Stomach (tissue), 9 donors: ENCODE results near the gene QARS1. TPM values are rescaled to one million over a fixed set of nuclear protein-coding genes. Genes with fewer than 3 reads are reported as not detected.

Experiments
- DNase-seq, 2 donors: peaks; one replicate each; pipeline versions ENCODE4 v3.0.0 to v3.0.0-alpha.2; 2013 to 2019
- H3K27ac ChIP-seq, 5 donors: fragments of 200-600 bp in 4 of 5; sonication (generic) in 4 of 5; one replicate each; pipeline ENCODE4 v1.5.1; 2013 to 2019; ENCODE audit warnings: mild to moderate bottlenecking in 1 of 5, moderate library complexity in 1 of 5
- H3K27me3 ChIP-seq, 3 donors: fragments of 200-600 bp; sonication (generic); one replicate each; pipeline ENCODE4 v1.5.1; 2017 to 2019; ENCODE audit warnings: mixed run types in 1 of 3
- H3K36me3 ChIP-seq, 4 donors: fragments of 200-600 bp; sonication (generic); 1 replicate in 3 of 4; 2 replicates in 1 of 4; pipeline ENCODE4 v1.5.1; 2016 to 2019
- H3K4me1 ChIP-seq, 4 donors: fragments of 200-600 bp; sonication (generic); one replicate each; pipeline ENCODE4 v1.5.1; 2016 to 2019
- H3K4me3 ChIP-seq, 4 donors: fragments of 200-600 bp; sonication (generic) in 3 of 4; one replicate each; pipeline ENCODE4 v1.5.1; 2016 to 2019; ENCODE audit warnings: mild to moderate bottlenecking in 1 of 4
- H3K9me3 ChIP-seq, 4 donors: fragments of 200-600 bp; sonication (generic); one replicate each; pipeline ENCODE4 v1.5.1; 2016 to 2019
- EP300 ChIP-seq: sonication (generic); formaldehyde crosslinking; IDR thresholded peaks from one replicate; pipeline ENCODE4 v1.6.1; 2017; ENCODE audit warnings: antibody characterized with exemption
- POLR2A ChIP-seq, 4 donors: fragments of 450-650 bp; IDR thresholded peaks; one replicate each; pipeline ENCODE4 v1.6.1; 2016; ENCODE audit warnings: antibody characterized with exemption in 4 of 4, control low read depth in 2 of 4, mild to moderate bottlenecking in 1 of 4, moderate library complexity in 1 of 4
- POLR2AphosphoS5 ChIP-seq, 3 donors: sonication (generic); formaldehyde crosslinking; IDR thresholded peaks; one replicate each; pipeline ENCODE4 v1.6.1; 2016; ENCODE audit warnings: antibody characterized with exemption in 3 of 3
- WGBS, 5 donors: extraction: QIAGEN DNeasy Blood & Tissue Kit in 3 of 5; methylation state at CpG; one replicate each; pipeline versions ENCODE4 v1.1.5 to v1.1.7; 2013 to 2018; 5-methylcytosine and 5-hydroxymethylcytosine counted together
- intact Hi-C: fragments of 100-400 bp; cut with DNase I; formaldehyde crosslinking; loops from one replicate; pipeline ENCODE4 v1.15.1; 2023; ENCODE audit warnings: low total_unique reads
- polyA plus RNA-seq, 3 donors: library from polyadenylated mRNA; stranded (reverse); fragments of 200-250 nt; gene quantifications; one replicate each; pipeline ENCODE4 v1.2.3, GENCODE V29; 2013
- small RNA-seq, 4 donors: library from RNA; depleted of rRNA; stranded (forward); fragments of <200 nt; gene quantifications; one replicate each; pipeline ENCODE3, GENCODE V24; 2016
- total RNA-seq, 5 donors: library from RNA; depleted of rRNA; stranded (reverse); fragments of >200 nt; gene quantifications; one replicate each; pipeline versions ENCODE4 v1.1.0 to v1.2.3, GENCODE V29; 2014 to 2016
- TF ChIP-seq, protein P1 (sequence below), 7 experiments: fragments of 450-650 bp in 4 of 7; fragments of 200-600 bp in 3 of 7; sonication (generic) in 3 of 7; IDR thresholded peaks; one replicate each; pipeline ENCODE4 v1.5.1; 2016 to 2019; ENCODE audit warnings: antibody characterized with exemption in 7 of 7, control low read depth in 2 of 7, mild to moderate bottlenecking in 1 of 7
- donor health status: healthy with polysubstance abuse.
- donor health status: Bipolar disorder and iron deficiency.
- donor health status: healthy.

Gene QARS1
- total and polyA plus RNA-seq, 8 donors = 151 to 418 (median 234) TPM

DNA sequence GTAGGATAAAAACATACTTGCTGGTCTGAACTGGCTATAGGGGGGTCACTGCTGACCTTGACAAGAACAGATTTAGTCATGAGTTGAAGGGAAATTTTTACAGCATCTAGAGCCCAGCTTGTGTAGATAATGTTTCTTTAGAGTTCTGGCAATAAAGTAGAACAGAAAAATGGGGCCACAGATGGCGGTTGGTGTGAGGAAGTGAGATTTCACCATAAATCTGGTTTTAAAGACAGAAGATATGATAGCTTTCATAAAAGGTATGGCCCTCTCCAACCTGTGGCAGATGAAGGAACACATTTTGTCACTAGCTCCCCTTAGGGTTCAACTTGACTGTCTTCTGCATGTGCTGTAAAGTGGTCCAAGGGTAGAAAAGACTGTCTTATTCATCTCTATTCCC, 51.0 kb downstream of the QARS1 start:
- no peaks in the 10 kb centered on the region for H3K9me3 ChIP-seq
- intact Hi-C loops = no loop called here

More for the DNA sequence above, 51.0 kb downstream of the QARS1 start:
- 93 to 100% (median 94%) methylated on average over 1 of the region's 1 CpG for WGBS, 5 donors
- no peak overlapping the region for H3K27ac ChIP-seq
- TF ChIP-seq POLR2A (IDR thresholded peaks at IDR 0.05) (no peak), POLR2AphosphoS5 (IDR thresholded peaks at IDR 0.05) (no peak), EP300 (no peak)
- TF ChIP-seq, protein P1, sequence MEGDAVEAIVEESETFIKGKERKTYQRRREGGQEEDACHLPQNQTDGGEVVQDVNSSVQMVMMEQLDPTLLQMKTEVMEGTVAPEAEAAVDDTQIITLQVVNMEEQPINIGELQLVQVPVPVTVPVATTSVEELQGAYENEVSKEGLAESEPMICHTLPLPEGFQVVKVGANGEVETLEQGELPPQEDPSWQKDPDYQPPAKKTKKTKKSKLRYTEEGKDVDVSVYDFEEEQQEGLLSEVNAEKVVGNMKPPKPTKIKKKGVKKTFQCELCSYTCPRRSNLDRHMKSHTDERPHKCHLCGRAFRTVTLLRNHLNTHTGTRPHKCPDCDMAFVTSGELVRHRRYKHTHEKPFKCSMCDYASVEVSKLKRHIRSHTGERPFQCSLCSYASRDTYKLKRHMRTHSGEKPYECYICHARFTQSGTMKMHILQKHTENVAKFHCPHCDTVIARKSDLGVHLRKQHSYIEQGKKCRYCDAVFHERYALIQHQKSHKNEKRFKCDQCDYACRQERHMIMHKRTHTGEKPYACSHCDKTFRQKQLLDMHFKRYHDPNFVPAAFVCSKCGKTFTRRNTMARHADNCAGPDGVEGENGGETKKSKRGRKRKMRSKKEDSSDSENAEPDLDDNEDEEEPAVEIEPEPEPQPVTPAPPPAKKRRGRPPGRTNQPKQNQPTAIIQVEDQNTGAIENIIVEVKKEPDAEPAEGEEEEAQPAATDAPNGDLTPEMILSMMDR (IDR thresholded peaks at IDR 0.05) = no peak
- DNase-seq = no peak
- no peak overlapping the region for H3K4me3 ChIP-seq
- peaks cover 31 to 97% (median 89%) of the 10 kb centered on the region in 4 donors for H3K36me3 ChIP-seq
- H3K27me3 ChIP-seq = no peaks in the 10 kb centered on the region
- H3K4me1 ChIP-seq = peaks cover 0 to 11% (median 0%) of the 10 kb centered on the region in 4 donors

Small RNA genes lying within 50 kb of the gene (small RNA-seq; reads per million reads assigned to genes)
- 0 reads per million in 4 donors for gene RN7SL182P

Other genes starting within 250 kb of the QARS1 start
- gene SLC25A20, start 205.9 kb downstream of the QARS1 start, total RNA-seq = 100 to 1,000 TPM in 1 of 5 donors, 10 to 100 TPM in 3, 1 to 10 TPM in 1; 7.5 to 142 (median 18.8) TPM
- gene SLC25A20, start 205.9 kb downstream of the QARS1 start, polyA plus RNA-seq = 10 to 100 TPM in 2 of 3 donors, 1 to 10 TPM in 1; 7.7 to 24.1 (median 17.9) TPM
- gene ARIH2, start 185.9 kb downstream of the QARS1 start, total RNA-seq = 100 to 1,000 TPM in 3 of 5 donors, 10 to 100 TPM in 2; 29.8 to 202 (median 130) TPM
- 10 to 100 TPM; 30.0 to 51.9 (median 40.2) TPM for gene ARIH2, start 185.9 kb downstream of the QARS1 start, polyA plus RNA-seq
- gene P4HTM, start 114.5 kb downstream of the QARS1 start, total RNA-seq = 100 to 1,000 TPM in 3 of 5 donors, 10 to 100 TPM in 2; 34.0 to 383 (median 158) TPM
- gene P4HTM, start 114.5 kb downstream of the QARS1 start, polyA plus RNA-seq = 10 to 100 TPM; 19.1 to 49.2 (median 21.2) TPM
- 100 to 1,000 TPM in 4 of 5 donors, 10 to 100 TPM in 1; 51.6 to 184 (median 151) TPM for gene WDR6, start 97.4 kb downstream of the QARS1 start, total RNA-seq
- 100 to 1,000 TPM in 1 of 3 donors, 10 to 100 TPM in 2; 59.4 to 133 (median 65.3) TPM for gene WDR6, start 97.4 kb downstream of the QARS1 start, polyA plus RNA-seq
- 10 to 100 TPM in 4 of 5 donors, 1 to 10 TPM in 1; 2.3 to 74.1 (median 47.1) TPM for gene DALRD3, start 86.2 kb downstream of the QARS1 start, total RNA-seq
- gene DALRD3, start 86.2 kb downstream of the QARS1 start, polyA plus RNA-seq = 10 to 100 TPM; 34.9 to 41.4 (median 35.0) TPM
- 10 to 100 TPM; 41.3 to 74.8 (median 44.9) TPM for gene NDUFAF3, start 82.6 kb downstream of the QARS1 start, total RNA-seq
- gene NDUFAF3, start 82.6 kb downstream of the QARS1 start, polyA plus RNA-seq = 100 to 1,000 TPM in 1 of 3 donors, 10 to 100 TPM in 2; 93.3 to 105 (median 94.2) TPM
- 100 to 1,000 TPM in 3 of 5 donors, 10 to 100 TPM in 2; 50.4 to 159 (median 107) TPM for gene IMPDH2, start 75.4 kb downstream of the QARS1 start, total RNA-seq
- gene IMPDH2, start 75.4 kb downstream of the QARS1 start, polyA plus RNA-seq = 100 to 1,000 TPM in 2 of 3 donors, 10 to 100 TPM in 1; 90.9 to 156 (median 107) TPM
- 100 to 1,000 TPM in 1 of 5 donors, 10 to 100 TPM in 4; 27.2 to 105 (median 63.4) TPM for gene QRICH1, start 10.7 kb downstream of the QARS1 start, total RNA-seq
- 10 to 100 TPM; 16.1 to 29.7 (median 19.4) TPM for gene QRICH1, start 10.7 kb downstream of the QARS1 start, polyA plus RNA-seq
- 10 to 100 TPM; 21.6 to 77.2 (median 57.1) TPM for gene USP19, start 16.1 kb upstream of the QARS1 start, total RNA-seq
- gene USP19, start 16.1 kb upstream of the QARS1 start, polyA plus RNA-seq = 10 to 100 TPM; 15.6 to 16.6 (median 15.7) TPM
- 100 to 1,000 TPM; 195 to 578 (median 552) TPM for gene LAMB2, start 28.3 kb upstream of the QARS1 start, total RNA-seq
- 100 to 1,000 TPM; 198 to 333 (median 200) TPM for gene LAMB2, start 28.3 kb upstream of the QARS1 start, polyA plus RNA-seq
- 10 to 100 TPM in 3 of 5 donors, 1 to 10 TPM in 2; 2.3 to 22.6 (median 12.9) TPM for gene CCDC71, start 61.6 kb upstream of the QARS1 start, total RNA-seq
- gene CCDC71, start 61.6 kb upstream of the QARS1 start, polyA plus RNA-seq = 10 to 100 TPM; 11.4 to 15.6 (median 12.6) TPM
- 10 to 100 TPM; 11.6 to 41.1 (median 20.6) TPM for gene KLHDC8B, start 66.8 kb upstream of the QARS1 start, total RNA-seq
- gene KLHDC8B, start 66.8 kb upstream of the QARS1 start, polyA plus RNA-seq = 10 to 100 TPM; 15.2 to 37.7 (median 17.6) TPM
- 10 to 100 TPM in 1 of 5 donors, 1 to 10 TPM in 4; 2.7 to 32.7 (median 3.9) TPM for gene C3orf62, start 172.5 kb upstream of the QARS1 start, total RNA-seq
- gene C3orf62, start 172.5 kb upstream of the QARS1 start, polyA plus RNA-seq = 1 to 10 TPM; 1.7 to 7.6 (median 2.5) TPM
- gene USP4, start 235.3 kb upstream of the QARS1 start, total RNA-seq = 100 to 1,000 TPM in 2 of 5 donors, 10 to 100 TPM in 3; 21.9 to 123 (median 29.9) TPM
- 10 to 100 TPM; 22.7 to 25.8 (median 22.9) TPM for gene USP4, start 235.3 kb upstream of the QARS1 start, polyA plus RNA-seq